ENCODE measurements around the gene IGF2R. TPM values are rescaled to one million over a fixed set of nuclear protein-coding genes. Genes with fewer than 3 reads are reported as not detected.
A peak's percentile ranks its signal among the peaks of the same experiment; 100 is the strongest.

Gene IGF2R
- total and polyA plus RNA-seq, 8 donors: 2.0 to 70.5 (median 31.5) TPM

GRCh38 chr6:160141001-160141726 is 172.3 kb downstream of the IGF2R start:
- Histone ChIP-seq H3K9me3 (no peaks in the 10 kb centered on the region), H3K4me3 (no peak overlapping the region), H3K27me3 (no peaks in the 10 kb centered on the region), H3K4me1 (peaks cover 20 to 45% (median 29%) of the 10 kb centered on the region in 4 donors), H3K36me3 (no peaks in the 10 kb centered on the region), H3K27ac (peak overlapping the region in 3 of 5 donors; percentile 46 to 61 (median 52))
- no peak for TF ChIP-seq CTCF (IDR thresholded peaks at IDR 0.05)
- TF ChIP-seq POLR2AphosphoS5 (IDR thresholded peaks at IDR 0.05): no peak
- no peak for TF ChIP-seq POLR2A (IDR thresholded peaks at IDR 0.05)
- TF ChIP-seq EP300 (IDR thresholded peaks at IDR 0.05): no peak
- intact Hi-C loops (cut with DNase I; ENCODE audit: low total_unique reads): no loop called here
- peak in 1 of 2 donors; percentile 55 for DNase-seq
- WGBS, 5 donors: 47 to 55% (median 51%) methylated on average over 5 of the region's 5 CpGs

- DNase-seq: no peak
- Histone ChIP-seq H3K27me3 (no peaks in the 10 kb centered on the region), H3K4me3 (no peak overlapping the region), H3K27ac (peak overlapping the region in 2 of 5 donors; percentile 52 to 61), H3K9me3 (no peaks in the 10 kb centered on the region), H3K4me1 (peaks cover 16 to 35% (median 24%) of the 10 kb centered on the region in 4 donors), H3K36me3 (no peaks in the 10 kb centered on the region)
- WGBS, 5 donors: 75 to 89% (median 85%) methylated on average over 8 of the region's 8 CpGs
- intact Hi-C loops (cut with DNase I; ENCODE audit: low total_unique reads): no loop called here
- TF ChIP-seq POLR2A (IDR thresholded peaks at IDR 0.05) (no peak), EP300 (IDR thresholded peaks at IDR 0.05) (no peak), POLR2AphosphoS5 (IDR thresholded peaks at IDR 0.05) (no peak)
Observed at GRCh38 chr6:160142115-160142715, 173.3 kb downstream of the IGF2R start.

GRCh38 chr6:160146454-160147145 is 177.7 kb downstream of the IGF2R start:
- Histone ChIP-seq H3K4me3 (no peak overlapping the region), H3K27ac (peak overlapping the region in 1 of 5 donors; percentile 10), H3K4me1 (peaks cover 0 to 6% (median 2%) of the 10 kb centered on the region in 4 donors), H3K9me3 (no peaks in the 10 kb centered on the region), H3K27me3 (no peaks in the 10 kb centered on the region), H3K36me3 (no peaks in the 10 kb centered on the region)
- DNase-seq: no peak
- WGBS, 5 donors: 83 to 95% (median 92%) methylated on average over 6 of the region's 6 CpGs
- intact Hi-C loops (cut with DNase I; ENCODE audit: low total_unique reads): no loop called here
- TF ChIP-seq EP300 (IDR thresholded peaks at IDR 0.05) (no peak), POLR2AphosphoS5 (IDR thresholded peaks at IDR 0.05) (no peak), POLR2A (IDR thresholded peaks at IDR 0.05) (no peak), CTCF (IDR thresholded peaks at IDR 0.05) (no peak)

GRCh38 chr6:160147146-160147536 is 178.3 kb downstream of the IGF2R start:
- no peak overlapping the region for H3K27ac ChIP-seq

More at GRCh38 chr6:160147146-160147536, 178.3 kb downstream of the IGF2R start:
- 67 to 95% (median 85%) methylated on average over 3 of the region's 3 CpGs for WGBS, 5 donors
- Histone ChIP-seq H3K9me3 (no peaks in the 10 kb centered on the region), H3K36me3 (no peaks in the 10 kb centered on the region), H3K4me3 (no peak overlapping the region), H3K4me1 (peaks cover 0 to under 1% (median 0%) of the 10 kb centered on the region in 4 donors), H3K27me3 (no peaks in the 10 kb centered on the region)
- intact Hi-C loops (cut with DNase I; ENCODE audit: low total_unique reads): no loop called here
- TF ChIP-seq CTCF (IDR thresholded peaks at IDR 0.05) (no peak), POLR2A (IDR thresholded peaks at IDR 0.05) (no peak), POLR2AphosphoS5 (IDR thresholded peaks at IDR 0.05) (no peak), EP300 (IDR thresholded peaks at IDR 0.05) (no peak)
- DNase-seq: no peak

Measured in stomach (tissue), 9 donors.